GM12801 (cell line): ENCODE data around the gene CASP6.

Source experiments
- TF ChIP-seq, protein P1 (sequence below): IDR thresholded peaks from one replicate; pipeline ENCODE4 v1.5.1; 2011; ENCODE audit warnings: control low read depth; ENCODE audit not compliant: insufficient read length; ENCODE audit errors: extremely low read depth

CASP6 gene

DNA sequence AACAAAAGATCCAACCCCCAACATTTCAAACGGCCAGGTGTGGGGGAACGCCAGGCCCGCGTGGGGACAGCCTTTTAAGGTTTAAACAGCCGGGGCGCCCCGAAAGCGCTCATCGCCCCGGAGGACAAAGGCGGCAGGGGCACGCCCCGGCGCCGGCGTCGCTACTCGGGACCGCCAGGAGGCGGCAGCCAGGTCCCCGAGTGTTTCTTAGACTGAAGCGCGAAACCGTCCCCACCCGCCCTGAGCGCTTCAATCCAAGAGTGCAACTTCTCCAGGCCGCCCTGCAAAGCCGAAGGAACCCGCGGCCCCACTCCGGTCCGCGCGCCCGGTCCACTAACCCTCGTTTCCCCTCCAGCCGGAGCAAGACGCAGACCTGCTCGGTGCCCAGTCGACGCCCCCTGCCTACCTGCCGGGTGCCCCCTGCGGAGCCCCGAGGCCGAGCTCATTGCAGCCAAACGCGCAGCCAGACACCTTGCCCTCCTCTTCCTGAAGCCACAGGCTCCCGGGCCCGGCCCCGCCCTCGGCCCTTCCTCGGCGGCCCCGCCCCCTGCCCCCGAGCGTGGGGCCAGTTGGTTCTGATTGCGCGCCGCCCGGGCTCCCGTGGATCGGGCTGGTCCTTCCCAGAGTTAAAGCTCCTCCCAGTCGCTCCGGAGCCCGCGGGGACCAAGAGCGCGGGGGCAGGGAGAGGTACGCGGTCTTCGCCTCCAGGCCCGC lies at the start of gene CASP6:
CASP6 (minus strand) TSS at position 496 of the 714 bp plus-strand sequence; CDS start at position 446, 50 bp downstream.
- TF ChIP-seq, protein P1, sequence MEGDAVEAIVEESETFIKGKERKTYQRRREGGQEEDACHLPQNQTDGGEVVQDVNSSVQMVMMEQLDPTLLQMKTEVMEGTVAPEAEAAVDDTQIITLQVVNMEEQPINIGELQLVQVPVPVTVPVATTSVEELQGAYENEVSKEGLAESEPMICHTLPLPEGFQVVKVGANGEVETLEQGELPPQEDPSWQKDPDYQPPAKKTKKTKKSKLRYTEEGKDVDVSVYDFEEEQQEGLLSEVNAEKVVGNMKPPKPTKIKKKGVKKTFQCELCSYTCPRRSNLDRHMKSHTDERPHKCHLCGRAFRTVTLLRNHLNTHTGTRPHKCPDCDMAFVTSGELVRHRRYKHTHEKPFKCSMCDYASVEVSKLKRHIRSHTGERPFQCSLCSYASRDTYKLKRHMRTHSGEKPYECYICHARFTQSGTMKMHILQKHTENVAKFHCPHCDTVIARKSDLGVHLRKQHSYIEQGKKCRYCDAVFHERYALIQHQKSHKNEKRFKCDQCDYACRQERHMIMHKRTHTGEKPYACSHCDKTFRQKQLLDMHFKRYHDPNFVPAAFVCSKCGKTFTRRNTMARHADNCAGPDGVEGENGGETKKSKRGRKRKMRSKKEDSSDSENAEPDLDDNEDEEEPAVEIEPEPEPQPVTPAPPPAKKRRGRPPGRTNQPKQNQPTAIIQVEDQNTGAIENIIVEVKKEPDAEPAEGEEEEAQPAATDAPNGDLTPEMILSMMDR = no peak

DNA sequence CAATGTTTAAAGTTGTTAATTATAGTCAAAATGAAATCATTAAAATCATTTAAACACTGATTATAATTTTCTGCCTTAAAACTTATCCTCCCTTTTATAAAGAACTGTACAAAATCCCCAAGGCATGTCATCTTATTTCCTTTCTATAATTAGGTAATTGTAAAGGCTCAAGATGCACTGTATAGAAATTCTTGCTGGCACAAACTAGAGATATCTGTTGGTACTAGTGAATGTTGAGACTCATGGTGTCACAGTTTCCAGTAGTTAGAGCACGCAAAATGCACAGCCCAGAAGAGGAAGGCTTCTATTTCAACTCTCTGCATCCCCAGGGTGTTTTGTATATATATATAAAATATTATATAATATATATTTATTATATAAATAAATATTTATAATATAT lies 49.3 kb upstream of the CASP6 start:
- TF ChIP-seq, protein P1 = no peak

DNA sequence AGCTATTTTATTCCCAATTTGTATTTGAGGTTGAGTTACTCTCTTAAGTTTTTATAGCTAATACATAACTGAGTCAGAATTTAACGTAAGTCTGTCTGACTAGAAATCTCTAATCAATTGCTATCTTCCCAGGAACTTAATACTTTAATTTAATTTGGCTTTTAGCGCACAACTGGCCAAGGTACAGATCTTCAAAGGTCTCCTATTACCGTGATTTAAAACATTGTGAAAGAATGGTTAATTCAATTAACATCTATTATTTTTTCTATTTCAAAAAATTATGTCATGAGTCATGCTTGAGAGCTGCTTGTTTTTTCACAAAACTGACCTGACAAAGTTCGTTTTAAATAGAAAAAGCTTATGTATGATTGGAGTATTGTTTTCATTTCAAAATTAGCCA lies 48.6 kb upstream of the CASP6 start:
- TF ChIP-seq, protein P1 = no peak

DNA sequence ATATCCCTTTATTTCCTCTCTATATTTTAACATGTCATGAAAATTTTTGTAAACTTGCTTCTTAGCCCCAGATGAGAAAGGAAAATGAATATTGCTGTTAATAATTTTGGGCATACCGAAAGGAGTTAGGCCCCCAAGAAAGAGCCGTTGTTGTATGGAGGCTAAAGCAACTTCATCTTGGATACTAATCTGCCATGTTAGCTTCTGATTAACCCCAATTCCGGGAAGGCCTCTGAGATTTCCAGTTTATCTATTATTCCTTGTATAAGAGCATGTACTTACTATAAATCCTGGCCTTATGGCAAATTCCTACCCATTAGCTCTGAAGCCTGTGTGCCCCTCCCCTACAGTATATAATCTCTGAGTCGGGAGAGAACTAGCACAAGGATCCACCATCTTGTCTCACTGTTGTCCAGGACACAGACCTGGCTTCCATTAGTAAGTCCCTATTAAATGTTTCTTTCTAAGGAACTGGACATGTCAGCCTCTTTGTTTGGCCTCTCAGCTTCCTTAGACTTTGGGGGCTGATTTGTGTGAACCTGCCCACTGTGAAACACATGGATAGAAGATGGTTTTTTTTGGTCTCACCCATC lies 47.5 kb upstream of the CASP6 start:
- TF ChIP-seq, protein P1 = no peak

DNA sequence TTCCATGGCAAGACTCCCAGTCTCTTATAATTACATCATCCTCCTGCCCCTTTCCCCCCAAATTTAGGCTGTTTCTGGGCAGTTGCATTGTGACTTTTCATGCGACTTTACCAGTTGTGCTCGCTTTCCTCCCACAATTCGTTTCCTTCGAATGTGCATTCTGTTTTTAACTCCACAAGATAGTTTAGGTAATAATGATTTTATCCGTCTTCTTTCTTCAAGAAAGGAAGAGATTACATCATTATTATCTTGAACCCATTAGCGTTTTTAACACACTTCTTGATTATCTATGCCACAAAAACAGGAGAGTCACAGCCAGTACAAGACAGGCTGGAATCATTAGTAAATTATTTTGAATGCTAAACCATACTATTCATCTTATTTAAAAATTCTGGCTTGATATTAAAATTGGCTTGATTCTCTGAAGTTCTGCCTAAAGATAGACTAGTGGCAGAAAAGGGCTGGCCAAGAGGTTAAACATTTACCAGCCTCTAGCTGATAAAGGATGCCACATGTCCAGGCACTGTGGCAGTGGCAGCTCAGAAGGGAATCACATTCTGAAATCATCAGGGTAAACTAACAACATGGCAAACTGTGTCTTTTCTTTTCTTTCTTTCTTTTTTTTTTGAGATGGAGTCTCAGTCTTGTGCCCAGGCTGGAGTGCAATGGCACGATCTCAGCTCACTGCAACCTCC lies 46.3 kb upstream of the CASP6 start:
- TF ChIP-seq, protein P1 = no peak

DNA sequence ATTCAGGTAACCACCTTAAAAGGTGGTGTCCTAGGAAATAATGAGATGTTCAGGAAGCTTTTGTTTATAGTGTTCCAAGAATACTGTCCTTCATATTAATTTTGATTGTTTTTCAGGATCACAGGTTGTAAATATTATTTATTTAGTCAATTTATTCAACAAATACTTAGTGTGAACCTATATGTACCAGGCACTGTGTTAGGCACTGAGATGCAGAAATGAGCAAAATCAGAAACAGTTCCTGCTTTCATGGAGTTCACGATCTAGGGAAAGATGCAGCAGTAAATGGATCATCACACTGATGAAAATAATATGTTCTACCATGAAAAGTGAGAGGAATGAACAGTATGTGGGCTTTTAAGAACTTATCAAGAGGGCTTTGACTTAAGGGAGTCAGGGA lies 44.9 kb upstream of the CASP6 start:
- TF ChIP-seq, protein P1 = no peak

DNA sequence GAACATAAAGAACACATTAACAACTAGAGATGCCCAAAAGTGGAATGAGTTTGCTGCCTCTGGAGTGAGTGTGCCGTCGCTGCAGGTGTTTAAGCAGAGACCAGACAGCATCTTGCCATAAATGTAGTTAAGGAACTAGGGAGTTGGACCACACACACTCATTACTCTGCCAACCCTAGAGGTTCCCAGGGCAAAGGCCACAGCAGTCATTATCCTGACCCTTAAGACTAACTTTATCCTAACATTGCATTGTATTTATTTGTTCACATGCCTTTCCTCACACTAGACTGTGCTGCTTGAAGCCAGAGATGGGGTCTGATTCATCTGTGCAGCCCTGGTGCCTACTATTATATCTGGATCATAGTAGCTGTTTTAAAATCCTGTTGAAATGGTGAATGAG lies 43.5 kb upstream of the CASP6 start:
- TF ChIP-seq, protein P1 = no peak
